ENCODE measurements around the gene SLC29A3.

The SLC29A3 gene

GRCh38 chr10:71370031-71370430 is 51.0 kb downstream of the SLC29A3 start:
- no peak for DNase-seq (ENCODE audit: low spot score)

DNA sequence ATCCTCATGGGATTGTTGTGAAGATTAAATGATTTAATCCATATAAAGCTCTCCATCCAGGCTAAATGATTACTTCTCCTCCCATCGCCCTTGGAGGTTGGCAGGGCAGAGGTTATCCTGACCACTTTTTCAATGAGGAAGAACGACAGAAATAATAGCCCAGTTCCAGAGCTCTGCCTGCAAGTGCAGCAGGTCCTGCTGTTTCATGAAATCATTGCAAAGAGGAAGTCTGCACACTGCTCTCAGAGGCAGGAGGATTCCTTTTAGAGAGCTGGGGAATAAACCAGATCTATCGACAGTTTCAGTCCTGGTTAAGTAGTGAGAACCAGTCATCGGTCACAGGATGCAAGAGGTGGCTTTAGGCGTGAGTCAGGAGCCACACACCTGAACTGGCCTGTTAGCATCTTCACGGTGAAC is 52.7 kb downstream of the SLC29A3 start:
- no peak for DNase-seq (ENCODE audit: low spot score)

- peak; percentile 45 for DNase-seq (ENCODE audit: low spot score)
Measured at GRCh38 chr10:71372882-71373495, 53.9 kb downstream of the SLC29A3 start.

GRCh38 chr10:71374481-71375233 is 55.6 kb downstream of the SLC29A3 start:
- DNase-seq (ENCODE audit: low spot score), result no peak

DNA sequence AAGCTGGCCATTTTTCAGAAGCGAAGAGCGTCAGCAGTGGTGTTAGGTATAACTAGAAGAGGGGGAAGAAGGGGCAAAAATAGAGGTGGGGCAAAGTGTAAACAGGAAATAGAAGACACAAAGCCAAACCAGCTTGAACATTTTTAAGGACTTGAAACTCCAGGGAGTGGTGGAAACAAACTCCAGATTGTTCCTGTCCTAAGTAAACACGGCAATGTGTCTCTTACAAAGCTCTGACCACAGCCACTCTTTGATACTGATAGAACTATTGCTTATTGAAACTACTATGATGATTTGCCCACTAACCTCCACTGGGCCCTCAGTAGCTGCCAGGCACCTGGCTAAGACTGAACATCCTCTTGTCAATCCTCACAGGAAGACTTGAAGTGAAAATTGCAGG is 56.9 kb downstream of the SLC29A3 start:
- no peak for DNase-seq (ENCODE audit: low spot score)

GRCh38 chr10:71378336-71379117 is 59.5 kb downstream of the SLC29A3 start:
- peak; percentile 34 for DNase-seq (ENCODE audit: low spot score)

- DNase-seq (ENCODE audit: low spot score), result no peak
Measured at GRCh38 chr10:71379118-71379766, 60.2 kb downstream of the SLC29A3 start.

GRCh38 chr10:71380841-71381240 is 61.8 kb downstream of the SLC29A3 start:
- DNase-seq (ENCODE audit: low spot score), result no peak

DNA sequence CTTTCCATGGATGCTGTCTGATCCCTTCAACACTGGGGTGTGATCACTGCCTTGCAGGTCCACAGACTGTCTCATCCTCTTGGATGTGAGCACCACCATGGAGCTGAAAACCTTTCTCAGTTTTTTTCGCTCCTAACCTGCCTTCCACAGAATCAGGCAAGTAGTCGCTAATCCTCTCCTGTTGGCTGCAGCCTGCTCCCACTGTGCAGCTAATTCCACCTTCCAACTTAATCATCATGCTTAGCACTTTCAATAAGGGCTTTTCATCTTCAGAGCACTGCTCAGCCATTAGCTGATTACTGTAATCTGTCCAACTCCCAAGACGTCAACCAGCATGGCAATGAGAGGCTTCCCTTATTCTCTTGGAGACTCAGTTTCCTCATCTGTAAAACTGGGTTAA is 62.6 kb downstream of the SLC29A3 start:
- DNase-seq (ENCODE audit: low spot score), result no peak

DNA sequence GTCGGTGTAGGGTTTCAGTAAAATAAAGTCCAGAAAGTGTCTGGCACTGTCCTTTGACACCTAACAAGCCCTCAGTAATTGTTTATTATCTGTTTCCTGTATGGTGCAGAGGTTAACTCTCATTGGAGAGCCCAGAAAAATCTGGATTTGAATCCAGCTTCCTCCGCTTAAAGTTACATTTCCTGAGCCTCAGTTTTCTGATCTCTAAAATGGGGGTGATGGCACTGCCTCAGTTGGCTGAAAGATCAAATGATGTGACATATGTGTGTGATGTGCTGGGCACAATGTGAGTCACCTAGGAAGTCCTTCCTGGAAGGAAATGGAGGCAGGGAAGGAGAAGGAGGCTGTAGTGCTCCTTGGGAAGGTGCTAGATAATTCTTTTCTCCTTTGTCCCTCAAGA is 63.0 kb downstream of the SLC29A3 start:
- no peak for DNase-seq (ENCODE audit: low spot score)

DNA sequence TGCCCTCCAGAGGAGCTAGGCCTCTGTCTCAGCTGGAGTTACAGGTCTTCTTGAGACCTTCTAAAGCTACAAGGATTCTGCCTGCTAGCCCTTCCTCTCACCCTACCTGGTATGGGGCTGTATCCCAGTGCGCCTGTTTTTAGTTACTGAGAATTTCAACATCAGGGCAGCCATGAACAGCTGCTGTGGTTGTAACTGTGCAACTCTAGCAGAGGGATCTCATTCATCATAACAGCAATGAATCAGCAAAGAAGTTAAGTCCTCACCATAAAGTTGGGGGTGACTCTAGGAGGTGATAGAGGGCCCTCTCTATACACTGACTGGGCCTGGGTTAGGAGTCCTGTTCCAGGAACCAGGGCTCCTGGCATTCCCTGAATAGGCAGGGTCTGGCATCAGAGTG is 63.7 kb downstream of the SLC29A3 start:
- no peak for DNase-seq (ENCODE audit: low spot score)

GRCh38 chr10:71383972-71384687 is 65.1 kb downstream of the SLC29A3 start:
- peak; percentile 80 for DNase-seq (ENCODE audit: low spot score)

- no peak for DNase-seq (ENCODE audit: low spot score)
Measured at GRCh38 chr10:71388171-71388570, 69.1 kb downstream of the SLC29A3 start.

DNA sequence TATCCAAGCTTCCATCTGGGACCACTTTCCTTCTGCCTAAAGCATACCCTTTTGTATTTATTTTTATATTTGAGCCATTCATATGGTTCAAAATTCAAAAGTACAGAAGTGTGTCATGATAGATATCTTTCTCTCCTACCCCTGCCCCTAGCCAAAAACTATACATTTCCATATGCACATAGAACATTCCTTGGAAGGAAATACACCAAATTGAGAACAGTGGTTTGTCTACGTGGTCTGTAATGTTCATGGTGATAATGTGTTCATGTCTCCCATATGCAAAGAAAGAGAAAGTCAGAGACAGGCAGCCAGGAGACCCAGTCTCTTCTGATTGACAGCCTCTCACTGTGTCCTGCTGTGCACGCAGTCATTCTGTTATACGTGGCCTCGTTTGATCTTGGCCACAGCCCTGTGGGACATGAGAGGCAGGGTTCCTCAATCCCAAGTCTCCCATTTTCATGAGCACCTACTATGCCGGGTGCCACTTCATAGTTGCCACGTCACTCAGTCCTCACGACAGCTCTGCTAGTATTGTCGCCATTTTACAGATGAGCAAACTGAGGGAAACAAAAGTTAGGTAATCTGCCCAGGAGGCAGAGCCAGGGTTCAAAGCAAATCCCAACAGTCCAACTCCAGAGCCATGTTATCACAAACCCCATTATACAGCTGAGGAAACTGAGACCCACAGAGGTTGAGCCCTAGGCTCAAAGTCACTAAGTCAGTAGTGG is 69.7 kb downstream of the SLC29A3 start:
- DNase-seq (ENCODE audit: low spot score), result no peak

GRCh38 chr10:71389768-71390460 is 70.9 kb downstream of the SLC29A3 start:
- DNase-seq (ENCODE audit: low spot score), result no peak

GRCh38 chr10:71390461-71390835 is 71.4 kb downstream of the SLC29A3 start:
- no peak for DNase-seq (ENCODE audit: low spot score)

- DNase-seq (ENCODE audit: low spot score), result no peak
Measured at GRCh38 chr10:71390921-71391690, 72.0 kb downstream of the SLC29A3 start.

DNA sequence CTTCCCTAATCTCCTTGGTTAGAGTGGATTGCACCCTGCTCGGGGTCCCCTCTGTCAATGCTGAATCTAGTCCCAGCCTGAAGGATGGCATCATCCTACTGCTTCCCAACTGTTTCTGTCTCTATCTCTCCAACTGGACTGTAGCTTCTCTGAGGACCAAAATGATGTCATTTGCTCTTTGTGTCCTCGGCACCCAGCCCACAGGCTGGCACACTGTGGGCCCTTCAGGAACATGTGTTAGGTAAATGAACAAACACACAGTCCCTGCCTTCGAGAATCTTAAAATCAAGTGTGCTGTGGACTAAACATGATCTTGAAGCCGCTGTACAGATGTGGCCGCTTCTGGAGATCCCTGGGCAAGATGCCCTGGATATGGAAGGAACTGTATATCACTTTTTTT is 72.6 kb downstream of the SLC29A3 start:
- no peak for DNase-seq (ENCODE audit: low spot score)

GRCh38 chr10:71392292-71392691 is 73.2 kb downstream of the SLC29A3 start:
- no peak for DNase-seq (ENCODE audit: low spot score)

Data from AG20443 (cell line).